ENCODE data around the gene KRTAP4-11.
"Not testable (repeated sequence)": the region's sequence is repeated elsewhere in the genome, so short reads cannot be mapped to it uniquely, and the experiment has no call there.

Gene KRTAP4-11

DNA sequence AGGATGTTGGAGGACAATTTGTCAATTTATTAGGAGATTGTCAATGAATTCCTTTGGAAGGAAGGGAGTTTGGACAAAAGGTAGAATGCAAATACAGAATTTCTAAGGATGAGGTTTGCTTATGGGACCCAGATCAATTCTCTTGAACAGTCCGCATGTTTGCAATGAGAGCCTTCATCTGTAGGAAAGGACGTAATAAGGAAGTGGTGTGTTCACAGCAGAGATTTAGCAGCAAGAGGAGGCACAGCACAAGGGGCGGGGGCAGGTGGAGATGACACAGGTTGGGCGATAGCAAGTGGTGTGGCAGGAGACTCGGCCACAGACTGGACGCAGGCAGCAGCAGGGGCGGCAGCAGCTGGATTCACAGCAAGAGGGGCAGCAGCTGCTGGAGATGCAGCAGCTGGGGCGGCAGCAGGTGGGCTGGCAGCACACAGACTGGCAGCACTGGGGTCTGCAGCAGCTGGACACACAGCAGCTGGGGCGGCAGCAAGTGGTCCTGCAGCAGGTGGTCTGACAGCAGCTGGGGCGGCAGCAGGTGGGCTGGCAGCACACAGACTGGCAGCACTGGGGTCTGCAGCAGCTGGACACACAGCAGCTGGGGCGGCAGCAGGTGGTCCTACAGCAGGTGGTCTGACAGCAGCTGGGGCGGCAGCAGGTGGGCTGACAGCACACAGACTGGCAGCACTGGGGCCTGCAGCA is 5.3 kb upstream of the KRTAP4-11 start:
- DNase-seq, result not testable (repeated sequence)

DNA sequence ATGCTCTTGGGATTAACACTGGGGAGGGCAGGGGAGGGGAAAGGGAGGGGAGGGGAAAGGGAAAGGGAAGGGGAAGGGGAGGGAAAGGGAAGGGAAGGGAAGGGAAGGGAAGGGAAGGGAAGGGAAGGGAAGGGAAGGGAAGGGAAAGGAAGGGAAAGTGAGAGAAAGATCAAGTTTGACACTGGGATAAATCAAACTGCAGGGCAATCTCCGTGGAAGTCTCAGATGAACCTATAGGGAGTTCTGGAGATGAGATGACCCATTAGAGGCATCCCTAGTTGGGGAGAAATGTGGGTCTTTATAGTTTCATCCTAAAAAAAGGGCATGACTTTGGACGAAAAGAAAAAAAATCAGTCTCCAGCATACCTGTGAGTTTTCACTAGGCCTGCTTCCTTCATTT is 3.6 kb upstream of the KRTAP4-11 start:
- DNase-seq, result no peak

DNA sequence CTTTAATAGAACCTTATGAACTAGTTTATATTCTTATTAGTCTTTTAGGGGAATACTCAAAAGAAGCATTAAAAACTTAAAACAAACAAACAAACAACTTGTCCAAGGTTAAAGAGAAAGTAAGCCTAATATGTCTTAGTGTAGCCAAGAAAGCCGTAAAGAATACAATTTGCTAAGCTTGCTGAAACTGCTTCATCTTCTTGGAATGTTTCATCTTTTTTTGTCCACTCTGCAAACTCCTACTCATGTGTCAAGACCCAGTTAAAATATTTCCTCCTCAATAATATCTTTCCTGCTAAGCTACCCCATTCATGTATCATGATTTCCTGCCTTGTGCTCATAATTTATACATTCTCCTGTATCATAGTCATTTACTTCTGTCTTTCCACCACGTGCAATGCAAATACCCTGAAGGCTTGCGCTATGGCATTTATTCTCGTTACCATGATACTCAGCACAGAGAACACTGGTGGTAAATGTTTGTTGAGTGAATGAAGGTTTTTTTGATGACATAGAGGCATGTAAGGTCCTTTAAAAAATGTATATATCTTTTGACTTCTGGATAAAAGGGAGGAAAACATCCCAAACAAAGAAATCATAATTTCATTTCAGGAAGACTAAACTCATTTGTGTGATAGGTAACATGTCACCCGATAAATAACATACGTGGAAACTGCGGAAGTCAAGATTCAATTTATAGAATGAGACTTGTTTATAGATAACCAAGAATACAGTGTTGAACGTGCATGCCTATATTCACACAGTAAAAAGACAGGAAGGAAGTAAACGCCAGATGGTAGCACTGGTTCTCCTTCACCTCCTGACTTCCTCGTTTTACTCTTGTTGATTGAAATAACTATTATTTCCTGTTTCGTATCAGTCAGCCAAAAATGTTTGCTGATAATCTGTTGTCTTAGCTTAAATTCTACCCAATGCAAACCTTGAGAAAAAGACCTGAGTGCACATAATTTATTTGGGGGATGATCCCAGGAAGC is 1.8 kb upstream of the KRTAP4-11 start:
- DNase-seq, result not testable (repeated sequence)

DNA sequence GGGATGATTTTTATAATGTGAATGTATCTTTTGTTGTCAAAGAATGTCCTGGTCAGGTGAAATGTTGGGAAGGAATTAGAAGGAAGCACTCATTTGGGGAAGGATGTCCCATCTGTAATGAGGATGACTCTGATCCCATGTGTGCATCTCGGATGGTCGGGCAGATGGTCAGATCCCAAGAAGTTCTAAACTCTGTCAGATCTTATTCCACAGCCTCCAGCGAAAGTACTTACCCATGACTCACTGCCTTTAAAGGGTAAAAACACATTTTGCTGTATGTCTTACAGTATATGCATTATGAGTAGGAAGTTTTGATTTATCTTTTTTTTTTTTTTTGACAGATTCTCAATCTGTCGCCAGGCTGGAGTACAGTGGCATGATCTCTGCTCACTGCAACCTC is 548 bp upstream of the KRTAP4-11 start:
- DNase-seq, result no peak

DNA sequence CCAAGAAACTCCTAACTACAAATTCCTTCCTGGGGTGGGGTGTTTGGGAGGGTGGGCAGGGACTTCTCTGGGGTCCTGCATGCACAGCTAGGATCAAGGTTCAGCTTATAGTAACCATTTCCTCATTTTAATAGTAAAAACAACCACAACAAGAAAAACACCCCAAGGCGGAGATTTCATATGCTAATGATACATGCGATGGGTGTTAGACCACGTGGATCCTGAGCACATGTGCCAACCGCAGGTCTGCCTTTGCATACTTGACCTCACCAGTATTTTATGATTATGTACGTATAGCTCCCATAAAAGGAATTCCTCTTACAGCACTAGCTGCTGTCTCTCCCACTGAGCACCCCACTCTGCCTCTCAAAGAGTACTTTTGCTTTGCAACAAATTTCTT is 1.9 kb downstream of the KRTAP4-11 start:
- no peak for DNase-seq

DNA sequence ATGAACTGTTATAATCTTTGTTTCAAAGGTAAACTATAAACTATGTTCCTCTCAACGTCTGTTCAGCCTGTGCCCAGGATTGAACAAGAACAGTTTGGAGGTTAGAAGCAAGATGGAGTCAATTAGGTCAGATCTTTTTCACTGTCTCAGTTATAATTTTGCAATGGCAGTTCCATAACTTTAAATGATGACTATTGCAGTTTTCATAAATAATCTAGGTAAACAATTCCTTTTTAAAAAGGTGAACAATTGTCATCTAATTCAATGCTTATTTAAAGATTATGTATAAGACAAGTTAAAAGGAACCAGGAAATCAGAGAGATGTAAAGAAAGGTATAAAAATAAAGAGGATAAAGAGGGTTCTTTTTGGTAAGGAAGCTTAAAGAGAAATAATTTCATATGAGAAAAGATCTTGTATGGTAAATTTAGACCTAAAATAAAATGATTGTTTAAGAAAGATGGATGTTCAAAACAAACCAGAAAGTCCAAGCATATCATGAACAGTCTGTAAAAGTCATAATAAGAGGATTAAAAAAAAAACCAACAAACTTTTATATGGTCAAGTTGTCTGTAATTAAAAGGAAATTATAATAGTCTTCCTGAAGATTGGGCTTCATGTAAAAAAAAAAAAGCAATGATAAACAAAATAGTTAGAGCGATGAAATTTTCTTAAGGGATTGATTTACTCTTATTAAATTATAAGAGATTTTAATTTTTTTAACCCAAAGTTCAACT is 6.9 kb downstream of the KRTAP4-11 start:
- DNase-seq, result no peak

DNA sequence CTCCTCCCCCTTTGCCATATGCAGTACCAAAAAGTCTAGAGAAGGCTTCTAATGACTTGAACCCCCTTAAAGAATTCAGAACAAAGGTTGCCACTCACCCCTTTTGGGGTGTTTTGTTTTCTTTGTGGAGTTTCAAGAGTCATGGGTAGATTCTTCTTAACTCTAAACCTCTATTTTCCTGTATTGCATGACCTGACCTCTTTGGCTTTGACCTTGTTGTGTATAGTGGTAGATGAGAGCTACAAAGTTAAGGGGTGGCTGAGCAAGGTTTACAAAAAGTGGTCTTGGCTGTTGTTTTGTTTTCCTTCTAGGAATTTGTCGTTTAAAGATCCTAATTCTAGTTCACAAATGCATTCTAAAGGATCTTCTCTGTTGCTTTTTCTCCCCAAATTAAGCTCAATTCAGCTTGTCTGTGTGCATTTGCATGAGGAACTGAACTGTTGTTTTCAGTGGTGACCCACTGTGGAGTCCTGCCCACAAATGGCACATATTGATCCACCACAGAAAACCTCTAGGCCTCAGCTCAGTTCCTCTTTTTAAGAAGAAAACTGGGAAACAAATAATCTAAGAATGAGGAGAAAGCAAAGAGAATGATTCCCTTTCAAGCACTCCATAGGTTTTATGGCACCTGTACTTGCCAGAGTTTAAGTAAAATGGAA is 9.3 kb downstream of the KRTAP4-11 start:
- DNase-seq, result not testable (repeated sequence)

DNA sequence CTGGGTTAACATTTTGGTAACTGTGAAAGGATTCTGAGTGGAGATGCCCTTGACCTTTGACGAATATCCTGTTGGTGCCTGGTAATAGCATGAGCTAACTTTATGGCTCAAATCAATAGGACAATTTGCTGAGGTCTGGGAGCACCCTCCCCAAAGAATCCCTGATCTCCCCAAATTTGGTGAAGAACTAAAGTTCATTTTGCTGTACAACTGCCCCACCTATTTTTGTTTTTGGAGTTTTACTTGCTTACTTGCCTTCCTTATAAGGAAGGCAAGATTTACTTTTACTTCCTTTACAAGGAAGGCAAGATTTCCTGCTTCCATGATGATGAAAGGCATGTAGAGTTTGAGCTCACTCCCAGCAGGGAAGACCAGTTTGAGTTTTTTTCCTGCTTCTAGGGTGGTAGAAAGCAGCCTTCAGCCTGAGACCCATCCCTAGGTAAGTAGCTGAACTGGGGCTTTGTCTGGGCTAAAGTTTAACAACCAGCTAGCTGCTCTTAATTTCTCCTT is 10.2 kb downstream of the KRTAP4-11 start:
- DNase-seq, result no peak

DNA sequence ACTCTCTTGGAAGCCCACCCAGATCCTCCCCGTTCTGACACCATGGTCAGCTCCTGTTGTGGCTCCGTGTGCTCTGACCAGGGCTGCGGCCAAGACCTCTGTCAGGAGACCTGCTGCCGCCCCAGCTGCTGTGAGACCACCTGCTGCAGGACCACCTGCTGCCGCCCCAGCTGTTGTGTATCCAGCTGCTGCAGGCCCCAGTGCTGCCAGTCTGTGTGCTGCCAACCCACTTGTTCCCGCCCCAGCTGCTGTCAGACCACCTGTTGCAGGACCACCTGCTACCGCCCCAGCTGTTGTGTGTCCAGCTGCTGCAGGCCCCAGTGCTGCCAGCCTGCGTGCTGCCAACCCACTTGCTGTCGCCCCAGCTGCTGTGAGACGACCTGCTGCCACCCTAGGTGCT is 12.8 kb downstream of the KRTAP4-11 start, which contains the start of gene KRTAP4-9:
TSS of gene KRTAP4-9 (plus strand) at position 43 of the 400 bp plus-strand sequence. CDS start at position 43, 0 bp downstream.
- not testable (repeated sequence) for DNase-seq

DNA sequence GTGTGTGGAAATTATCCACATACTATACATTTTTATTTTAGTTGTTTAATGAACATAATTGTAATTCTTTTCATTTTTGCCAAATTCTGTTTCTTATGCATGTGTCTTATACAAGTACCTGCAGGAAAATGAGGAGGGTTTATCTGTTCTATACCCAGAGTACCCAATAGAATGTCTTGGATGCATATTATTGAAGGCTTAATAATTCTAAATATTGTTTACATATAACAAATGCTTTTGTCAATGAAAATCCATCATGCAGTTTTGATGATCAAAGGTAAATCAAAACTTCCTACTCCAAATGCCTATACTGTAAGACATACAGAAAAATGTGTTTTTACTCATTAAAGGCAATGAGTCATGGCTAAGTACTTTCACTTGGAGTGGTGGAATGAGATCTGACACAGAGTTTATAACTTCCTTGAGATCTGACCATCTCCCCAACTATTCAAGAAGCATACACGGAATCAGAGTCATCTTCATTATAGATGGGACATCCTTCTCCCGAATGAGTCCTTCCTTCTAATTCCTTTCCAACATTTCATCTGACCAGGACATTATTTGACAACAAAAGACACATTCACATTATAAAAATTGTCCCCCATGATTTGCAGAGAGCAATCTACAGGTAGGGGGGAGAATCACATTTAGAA is 13.7 kb downstream of the KRTAP4-11 start:
- peak; percentile 28 to 67 for DNase-seq

DNA sequence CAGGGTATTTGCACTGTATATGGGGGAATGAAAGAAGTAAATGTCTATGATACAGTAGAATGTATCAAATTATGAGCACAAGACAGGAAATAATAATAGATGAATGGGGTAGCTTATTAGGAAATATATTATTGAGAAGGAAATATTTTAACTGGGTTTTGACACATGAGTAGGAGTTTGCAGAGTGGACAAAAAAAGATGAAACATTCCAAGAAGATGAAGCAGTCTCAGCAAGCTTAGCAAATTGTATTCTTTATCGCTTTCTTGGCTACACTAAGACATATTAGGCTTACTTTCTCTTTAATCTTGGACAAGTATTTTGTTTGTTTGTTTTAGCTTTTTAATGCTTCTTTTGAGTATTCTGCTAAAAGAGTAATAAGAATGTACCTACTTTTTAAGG is 14.3 kb downstream of the KRTAP4-11 start:
- no peak for DNase-seq

DNA sequence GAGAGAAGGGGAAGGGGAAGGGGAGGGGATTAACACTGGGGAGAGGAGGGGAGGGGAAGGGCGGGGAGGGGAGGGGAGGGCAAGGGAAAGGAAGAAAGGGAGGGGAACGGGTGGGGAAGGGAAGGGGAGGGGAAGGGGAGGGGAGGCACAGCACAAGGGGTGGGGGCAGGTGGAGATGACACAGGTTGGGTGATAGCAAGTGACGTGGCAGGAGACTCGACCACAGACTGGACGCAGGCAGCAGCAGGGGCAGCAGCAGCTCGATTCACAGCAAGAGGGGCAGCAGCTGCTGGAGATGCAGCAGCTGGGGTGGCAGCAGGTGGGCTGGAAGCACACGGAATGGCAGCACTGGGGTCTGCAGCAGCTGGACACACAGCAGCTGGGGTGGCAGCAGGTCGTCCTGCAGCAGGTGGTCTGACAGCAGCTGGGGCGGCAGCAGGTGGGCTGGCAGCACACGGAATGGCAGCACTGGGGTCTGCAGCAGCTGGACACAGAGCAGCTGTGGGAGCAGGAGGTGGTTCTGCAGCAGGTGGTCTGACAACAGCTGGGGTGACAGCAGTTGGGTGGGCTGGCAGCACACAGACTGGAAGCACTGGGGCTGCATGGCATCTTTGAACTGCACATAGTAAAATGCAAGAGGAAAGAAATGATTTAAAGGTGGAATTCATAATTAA is 16.4 kb downstream of the KRTAP4-11 start, which contains the start of gene KRTAP4-16:
TSS of gene KRTAP4-16 (minus strand) at position 624 of the 674 bp plus-strand sequence. CDS start at position 624, 0 bp downstream.
- DNase-seq, result no peak

DNA sequence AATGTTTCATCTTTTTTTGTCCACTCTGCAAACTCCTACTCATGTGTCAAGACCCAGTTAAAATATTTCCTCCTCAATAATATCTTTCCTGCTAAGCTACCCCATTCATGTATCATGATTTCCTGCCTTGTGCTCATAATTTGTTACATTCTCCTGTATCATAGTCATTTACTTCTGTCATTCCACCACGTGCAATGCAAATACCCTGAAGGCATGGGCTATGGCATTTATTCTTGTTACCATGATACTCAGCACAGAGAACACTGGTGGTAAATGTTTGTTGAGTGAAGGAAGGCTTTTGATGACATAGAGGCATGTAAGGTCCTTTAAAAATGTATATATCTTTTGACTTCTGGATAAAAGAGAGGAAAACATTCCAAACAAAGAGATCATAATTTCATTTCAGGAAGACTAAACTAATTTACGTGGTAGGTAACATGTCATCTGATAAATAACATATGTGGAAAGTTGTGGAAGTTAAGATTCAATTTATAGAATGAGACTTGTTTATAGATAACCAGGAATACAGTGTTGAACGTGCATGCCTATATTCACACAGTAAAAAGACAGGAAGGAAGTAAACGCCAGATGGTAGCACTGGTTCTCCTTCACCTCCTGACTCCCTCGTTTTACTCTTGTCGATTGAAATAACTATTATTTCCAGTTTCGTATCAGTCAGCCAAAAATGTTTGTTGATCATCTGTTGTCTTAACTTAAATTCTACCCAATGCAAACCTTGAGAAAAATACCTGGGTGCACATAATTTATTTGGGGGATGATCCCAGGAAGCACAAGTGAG is 18.3 kb downstream of the KRTAP4-11 start:
- peak; percentile 55 to 59 for DNase-seq

DNA sequence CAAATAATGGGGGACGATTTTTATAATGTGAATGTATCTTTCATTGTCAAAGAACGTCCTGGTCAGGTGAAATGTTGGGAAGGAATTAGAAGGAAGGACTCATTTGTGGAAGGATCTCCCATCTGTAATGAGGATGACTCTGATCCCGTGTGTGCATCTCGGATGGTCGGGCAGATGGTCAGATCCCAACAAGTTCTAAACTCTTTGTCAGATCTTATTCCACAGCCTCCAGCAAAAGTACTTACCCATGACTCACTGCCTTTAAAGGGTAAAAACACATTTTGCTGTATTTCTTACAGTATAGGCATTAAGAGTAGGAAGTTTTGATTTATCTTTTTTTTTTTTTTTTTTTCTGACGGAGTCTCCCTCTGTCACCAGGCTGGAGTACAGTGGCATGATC is 19.7 kb downstream of the KRTAP4-11 start:
- no peak for DNase-seq

DNA sequence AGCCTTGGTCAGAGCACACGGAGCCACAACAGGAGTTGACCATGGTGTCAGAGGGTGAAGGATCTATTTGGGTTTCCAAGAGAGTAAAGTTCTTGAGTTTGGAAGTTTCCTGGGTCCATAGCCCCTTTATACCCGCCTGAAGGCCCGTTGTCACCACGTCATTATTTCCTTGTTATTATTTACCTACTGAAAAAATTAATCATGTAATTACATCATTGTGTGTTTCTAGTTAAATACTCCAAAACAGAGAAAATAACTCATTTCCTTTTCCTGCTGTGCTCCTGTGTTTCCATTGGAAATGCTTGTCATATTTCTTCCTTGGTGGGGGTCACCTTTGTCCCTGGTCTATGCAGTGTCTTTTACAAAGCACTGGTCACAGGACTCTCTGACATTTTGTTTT is 20.1 kb downstream of the KRTAP4-11 start, which contains the start of gene KRTAP4-8:
TSS of gene KRTAP4-8 (minus strand) at position 101 of the 400 bp plus-strand sequence. CDS start at position 43, 58 bp downstream.
- no peak for DNase-seq

DNA sequence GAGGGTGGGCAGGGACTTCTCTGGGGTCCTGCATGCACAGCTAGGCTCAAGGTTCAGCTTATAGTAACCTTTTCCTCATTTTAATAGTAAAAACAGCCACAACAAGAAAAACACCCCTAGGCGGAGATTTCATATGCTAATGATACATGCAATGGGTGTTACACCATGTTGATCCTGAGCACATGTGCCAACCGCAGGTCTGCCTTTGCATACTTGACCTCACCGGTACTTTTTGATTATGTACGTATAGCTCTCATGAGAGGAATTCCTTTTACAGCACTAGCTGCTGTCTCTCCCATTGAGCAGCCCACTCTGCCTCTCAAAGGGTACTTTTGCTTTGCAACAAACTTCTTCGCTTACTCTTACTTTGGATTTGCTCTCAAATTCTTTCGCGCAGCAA is 22.1 kb downstream of the KRTAP4-11 start:
- DNase-seq, result no peak

DNA sequence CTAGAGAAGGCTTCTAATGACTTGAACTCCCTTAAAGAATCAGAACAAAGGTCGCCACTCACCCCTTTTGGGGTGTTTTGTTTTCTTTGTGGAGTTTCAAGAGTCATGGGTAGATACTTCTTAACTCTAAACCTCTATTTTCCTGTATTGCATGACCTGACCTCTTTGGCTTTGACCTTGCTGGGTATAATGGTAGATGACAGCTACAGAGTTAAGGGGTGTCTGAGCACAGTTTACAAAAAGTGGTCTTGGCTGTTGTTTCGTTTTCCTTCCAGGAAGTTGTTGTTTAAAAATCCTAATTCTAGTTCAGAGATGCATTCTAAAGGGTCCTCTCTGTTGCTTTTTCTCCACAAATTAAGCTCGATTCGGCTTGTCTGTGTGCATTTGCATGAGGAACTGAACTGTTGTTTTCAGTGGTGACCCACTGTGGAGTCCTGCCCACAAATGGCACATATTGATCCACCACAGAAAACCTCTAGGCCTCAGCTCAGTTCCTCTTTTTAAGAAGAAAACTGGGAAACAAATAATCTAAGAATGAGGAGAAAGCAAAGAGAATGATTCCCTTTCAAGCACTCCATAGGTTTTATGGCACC is 29.3 kb downstream of the KRTAP4-11 start:
- not testable (repeated sequence) for DNase-seq

DNA sequence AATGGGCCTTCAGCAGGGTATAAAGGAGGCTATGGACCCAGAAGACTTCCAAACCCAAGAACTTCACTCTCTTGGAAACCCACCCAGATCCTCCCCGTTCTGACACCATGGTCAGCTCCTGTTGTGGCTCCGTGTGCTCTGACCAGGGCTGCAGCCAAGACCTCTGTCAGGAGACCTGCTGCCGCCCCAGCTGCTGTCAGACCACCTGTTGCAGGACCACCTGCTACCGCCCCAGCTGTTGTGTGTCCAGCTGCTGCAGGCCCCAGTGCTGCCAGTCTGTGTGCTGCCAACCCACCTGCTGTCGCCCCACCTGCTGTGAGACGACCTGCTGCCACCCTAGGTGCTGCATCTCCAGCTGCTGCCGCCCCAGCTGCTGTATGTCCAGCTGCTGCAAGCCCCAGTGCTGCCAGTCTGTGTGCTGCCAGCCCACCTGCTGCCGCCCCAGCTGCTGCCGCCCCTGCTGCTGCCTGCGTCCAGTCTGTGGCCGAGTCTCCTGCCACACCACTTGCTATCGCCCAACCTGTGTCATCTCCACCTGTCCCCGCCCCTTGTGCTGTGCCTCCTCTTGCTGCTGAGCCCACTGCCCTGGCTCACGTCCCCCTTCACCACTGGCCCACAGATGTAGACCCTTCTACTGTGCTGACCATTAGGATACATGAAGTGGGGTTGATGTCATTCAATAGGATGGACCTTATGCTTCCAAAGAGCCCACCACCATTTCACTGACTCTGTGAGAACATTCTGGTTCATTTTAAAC is 33.9 kb downstream of the KRTAP4-11 start, which contains the start of gene KRTAP4-7:
TSS of gene KRTAP4-7 (plus strand) at position 51 of the 757 bp plus-strand sequence. CDS start at position 108, 57 bp downstream.
- DNase-seq, result not testable (repeated sequence)

Measured in SW 1271 (cell line).